SK-N-SH (cell line): Measurements from ENCODE around the gene PCAT6. TPM values are rescaled to one million over a fixed set of nuclear protein-coding genes. Genes with fewer than 3 reads are reported as not detected.

ENCODE experiments used
- CTCF ChIA-PET: fragments of 300-600, 350-600 bp; formaldehyde crosslinking; extraction: SDS; loops from one replicate; lab custom pipeline; 2021; lab: Yijun Ruan, JAX
- POLR2A ChIA-PET: fragments of 350-600 bp; sonication (Branson Sonifier 250); formaldehyde crosslinking; extraction: SDS; loops from one replicate; lab custom pipeline; 2020; ENCODE audit warnings: antibody characterized with exemption, inconsistent platforms; lab: Yijun Ruan, JAX
- DNase-seq: peaks from one replicate; pipeline ENCODE4 v3.0.0; 2012
- H2AFZ ChIP-seq: fragments of 200-600 bp; sonication (generic); 2 replicates; pipeline ENCODE4 v1.8.1; 2016; ENCODE audit warnings: antibody characterized with exemption, mild to moderate bottlenecking, low read depth
- H3F3A ChIP-seq: fragments of 200-600 bp; sonication (generic); replicated peaks from 2 replicates; pipeline ENCODE3; 2016; ENCODE audit warnings: antibody characterized with exemption, mild to moderate bottlenecking; ENCODE audit not compliant: insufficient read depth
- H3K27ac ChIP-seq, 2 experiments: fragments of 200-500 bp in 1 of 2; fragments of 200-600 bp in 1 of 2; sonication (Bioruptor generic) in 1 of 2; sonication (generic), shearing (Covaris generic) in 1 of 2; 2 replicates each; pipeline versions ENCODE4 v1.5.1 to v1.6.1; 2014 to 2016; ENCODE audit warnings: low read depth in 2 of 2, inconsistent platforms in 1 of 2, low read length in 1 of 2, mild to moderate bottlenecking in 1 of 2, mixed read lengths in 1 of 2
- H3K27me3 ChIP-seq: fragments of 200-600 bp; sonication (generic), shearing (Covaris generic); 2 replicates; pipeline ENCODE4 v1.6.1; 2016; ENCODE audit warnings: mixed run types; ENCODE audit not compliant: insufficient read depth
- H3K36me3 ChIP-seq, 2 experiments: fragments of 200-500 bp in 1 of 2; fragments of 200-600 bp in 1 of 2; sonication (Bioruptor generic) in 1 of 2; sonication (generic) in 1 of 2; replicated peaks in 1 of 2; 2 replicates each; pipeline versions ENCODE3 to v1.5.1; 2014 to 2016; ENCODE audit warnings: low read length in 1 of 2, mild to moderate bottlenecking in 1 of 2; ENCODE audit not compliant: insufficient read depth in 2 of 2, control insufficient read depth in 1 of 2
- H3K4me1 ChIP-seq, 2 experiments: fragments of 200-500 bp in 1 of 2; fragments of 200-600 bp in 1 of 2; sonication (Bioruptor generic) in 1 of 2; sonication (generic), shearing (Covaris generic) in 1 of 2; 2 replicates each; pipeline versions ENCODE4 v1.5.1 to v1.6.1; 2014 to 2016; ENCODE audit warnings: low read depth in 1 of 2, low read length in 1 of 2, mixed run types in 1 of 2; ENCODE audit not compliant: insufficient read depth in 2 of 2, control insufficient read depth in 1 of 2
- H3K4me2 ChIP-seq: fragments of 200-600 bp; sonication (generic), shearing (Covaris generic); 2 replicates; pipeline ENCODE4 v1.6.1; 2017; ENCODE audit warnings: mixed run types
- H3K4me3 ChIP-seq, 2 experiments: fragments of 200-500 bp in 1 of 2; fragments of 200-600 bp in 1 of 2; sonication (Bioruptor generic) in 1 of 2; sonication (generic), shearing (Covaris generic) in 1 of 2; 2 replicates each; pipeline versions ENCODE4 v1.5.1 to v1.8.1; 2014 to 2016; ENCODE audit warnings: low read depth in 2 of 2, inconsistent platforms in 1 of 2, low read length in 1 of 2, mild to moderate bottlenecking in 1 of 2, mixed read lengths in 1 of 2, moderate library complexity in 1 of 2
- H3K79me2 ChIP-seq: fragments of 200-600 bp; sonication (generic); 2 replicates; pipeline ENCODE4 v1.8.1; 2017; ENCODE audit warnings: mild to moderate bottlenecking; ENCODE audit not compliant: insufficient read depth
- H3K9ac ChIP-seq: fragments of 200-600 bp; sonication (generic); 2 replicates; pipeline ENCODE4 v1.6.1; 2017; ENCODE audit warnings: mixed run types
- H3K9me2 ChIP-seq: fragments of 200-600 bp; sonication (generic); 2 replicates; pipeline ENCODE4 v1.6.1; 2017; ENCODE audit warnings: mixed run types
- H3K9me3 ChIP-seq: fragments of 200-600 bp; sonication (generic); 2 replicates; pipeline ENCODE4 v1.6.1; 2017; ENCODE audit warnings: mixed run types, mild to moderate bottlenecking, moderate library complexity
- H4K20me1 ChIP-seq: fragments of 200-600 bp; sonication (generic); 2 replicates; pipeline ENCODE4 v1.6.1; 2017; ENCODE audit warnings: mild to moderate bottlenecking, mixed run types; ENCODE audit not compliant: insufficient read depth
- CHD2 ChIP-seq: fragments of 150-350 bp; IDR thresholded peaks from 2 replicates; pipeline ENCODE4 v1.6.1; 2018; ENCODE audit warnings: low read length; ENCODE audit not compliant: partially characterized antibody
- FOSL2 ChIP-seq: IDR thresholded peaks from 2 replicates; pipeline ENCODE4 v1.4.0; 2012; ENCODE audit warnings: low read depth, mild to moderate bottlenecking, moderate library complexity, borderline replicate concordance
- FOXM1 ChIP-seq: IDR thresholded peaks from 2 replicates; pipeline ENCODE4 v1.4.0; 2012; ENCODE audit warnings: low read depth, mild to moderate bottlenecking
- GABPA ChIP-seq: IDR thresholded peaks from 2 replicates; pipeline ENCODE4 v1.4.0; 2012; ENCODE audit warnings: low read depth, mild to moderate bottlenecking
- JUND ChIP-seq: IDR thresholded peaks from 2 replicates; pipeline ENCODE4 v1.4.0; 2012
- MXI1 ChIP-seq: IDR thresholded peaks from 2 replicates; pipeline ENCODE4 v1.6.1; 2012; ENCODE audit warnings: mild to moderate bottlenecking, low read depth, low read length, improper control_type of control experiment
- NRF1 ChIP-seq: IDR thresholded peaks from 2 replicates; pipeline ENCODE4 v1.6.1; 2012; ENCODE audit warnings: low read depth, mild to moderate bottlenecking, low read length
- RFX5 ChIP-seq: IDR thresholded peaks from 2 replicates; pipeline ENCODE4 v1.6.1; 2012; ENCODE audit warnings: mild to moderate bottlenecking, improper control_type of control experiment, low read length
- RXRA ChIP-seq: IDR thresholded peaks from 2 replicates; pipeline ENCODE4 v1.4.0; 2012; ENCODE audit warnings: low read depth, mild to moderate bottlenecking, borderline replicate concordance
- ZBTB33 ChIP-seq: IDR thresholded peaks from 2 replicates; pipeline ENCODE4 v1.4.0; 2012; ENCODE audit warnings: low read depth, borderline replicate concordance
- WGBS: methylation state at CpG from one replicate; pipeline ENCODE4 v1.1.6; 2017; ENCODE audit warnings: low lambda C conversion rate; 5-methylcytosine and 5-hydroxymethylcytosine counted together
- polyA plus RNA-seq, 3 experiments: library from polyadenylated mRNA; depleted of rRNA; stranded (reverse); fragments of >200 nt; gene quantifications; 2 replicates each; pipeline ENCODE4 v1.2.3, GENCODE V29; 2012
- TF ChIP-seq, protein P1 (sequence below): fragments of 150-350 bp; IDR thresholded peaks from 2 replicates; pipeline ENCODE4 v1.6.1; 2016; ENCODE audit warnings: mild to moderate bottlenecking, low read depth, low read length

Gene PCAT6
- polyA plus RNA-seq, 1 of the 3 experiments (the other 2 are of a cell fraction): 6.9 TPM

DNA sequence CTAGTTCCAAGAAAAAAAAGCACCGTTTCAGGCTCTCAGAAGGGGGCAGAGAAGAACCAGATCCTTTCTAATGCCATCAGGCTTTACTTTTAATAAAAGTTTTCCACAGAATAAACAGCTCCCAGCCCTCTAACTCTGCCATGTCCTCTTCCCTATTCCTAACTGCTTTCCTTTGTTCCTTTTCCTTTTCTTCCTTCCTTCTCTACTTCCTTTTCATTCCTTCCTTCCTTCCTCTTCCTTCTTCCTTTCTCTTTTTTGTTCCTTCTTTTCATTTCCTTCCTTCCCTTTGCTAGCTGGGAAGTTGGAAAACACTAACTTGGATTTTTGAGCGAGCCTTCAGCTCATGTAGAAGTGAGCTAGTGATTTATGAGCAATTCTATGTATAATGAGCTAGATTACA, 48.7 kb upstream of the PCAT6 start (continued):
- no peak for TF ChIP-seq MXI1
- TF ChIP-seq JUND: no peak
- no peak for TF ChIP-seq FOSL2
- TF ChIP-seq CHD2: no peak
- no peak for TF ChIP-seq RXRA
- TF ChIP-seq FOXM1: no peak
- no peak for TF ChIP-seq GABPA
- TF ChIP-seq RFX5: no peak
- TF ChIP-seq, all 33 proteins: peak for 0

GRCh38 chr1:202765721-202766120, 45.0 kb upstream of the PCAT6 start:
- 88% methylated on average over 1 of the region's 1 CpG for WGBS
- POLR2A ChIA-PET: no interaction called here

More at GRCh38 chr1:202765721-202766120, 45.0 kb upstream of the PCAT6 start:
- no peaks in the 10 kb centered on the region for H3K27me3 ChIP-seq
- no peak overlapping the region for H3K4me2 ChIP-seq
- no peaks in the 10 kb centered on the region for H3K9me3 ChIP-seq
- H3K4me1 ChIP-seq: 0 out of 4 replicates have a peak, but pooled peaks cover 0 to 9% of the 10 kb centered on the region in 2 experiments
- no peak for DNase-seq
- peaks cover 34% of the 10 kb centered on the region for H3K79me2 ChIP-seq
- peaks cover 34% of the 10 kb centered on the region for H3F3A ChIP-seq
- no peak overlapping the region for H3K4me3 ChIP-seq
- H3K27ac ChIP-seq: peak overlapping the region in 1 of 2 experiments; percentile 84; a peak in 2 of 4 replicates
- CTCF ChIA-PET: no interaction called here
- H3K9me2 ChIP-seq: no peaks in the 10 kb centered on the region
- H3K9ac ChIP-seq: no peak overlapping the region; the same call in 1 of the 2 replicates
- no peak for TF ChIP-seq NRF1
- 0 out of 2 replicates have a peak, but pooled peaks have one; percentile 3 for TF ChIP-seq FOSL2
- TF ChIP-seq, protein P1, sequence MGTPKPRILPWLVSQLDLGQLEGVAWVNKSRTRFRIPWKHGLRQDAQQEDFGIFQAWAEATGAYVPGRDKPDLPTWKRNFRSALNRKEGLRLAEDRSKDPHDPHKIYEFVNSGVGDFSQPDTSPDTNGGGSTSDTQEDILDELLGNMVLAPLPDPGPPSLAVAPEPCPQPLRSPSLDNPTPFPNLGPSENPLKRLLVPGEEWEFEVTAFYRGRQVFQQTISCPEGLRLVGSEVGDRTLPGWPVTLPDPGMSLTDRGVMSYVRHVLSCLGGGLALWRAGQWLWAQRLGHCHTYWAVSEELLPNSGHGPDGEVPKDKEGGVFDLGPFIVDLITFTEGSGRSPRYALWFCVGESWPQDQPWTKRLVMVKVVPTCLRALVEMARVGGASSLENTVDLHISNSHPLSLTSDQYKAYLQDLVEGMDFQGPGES: no peak
- no peak for TF ChIP-seq ZBTB33
- TF ChIP-seq GABPA: no peak
- peaks cover 57 to 76% of the 10 kb centered on the region in 2 experiments for H3K36me3 ChIP-seq
- no peaks in the 10 kb centered on the region for H4K20me1 ChIP-seq
- H2AFZ ChIP-seq: no peak overlapping the region
